HEK293 (cell line): ENCODE data around the gene NAT10.
A peak's percentile ranks its signal among the peaks of the same experiment; 100 is the strongest.

Experiments
- CTCF ChIA-PET: fragments of 350-600 bp; formaldehyde crosslinking; extraction: SDS; loops from one replicate; lab custom pipeline; 2021; ENCODE audit warnings: antibody characterized with exemption; lab: Yijun Ruan, JAX
- POLR2A ChIA-PET: fragments of 300-600 bp; formaldehyde crosslinking; extraction: SDS; loops from one replicate; lab custom pipeline; 2020; ENCODE audit warnings: antibody characterized with exemption, inconsistent platforms; lab: Yijun Ruan, JAX
- H3K27ac ChIP-seq: fragments of 200-500 bp; sonication (Bioruptor generic); 2 replicates; pipeline ENCODE4 v1.5.1; 2014; ENCODE audit warnings: low read depth, low read length, control low read depth, inconsistent platforms; ENCODE audit errors: extremely low read depth
- H3K36me3 ChIP-seq, 2 experiments: fragments of 200-500 bp in 1 of 2; sonication (Bioruptor generic) in 1 of 2; 1 replicate in 1 of 2; 2 replicates in 1 of 2; pipeline ENCODE4 v1.5.1; 2014 to 2017; ENCODE audit warnings: inconsistent platforms in 2 of 2, low read length in 2 of 2; ENCODE audit not compliant: control insufficient read depth in 2 of 2, insufficient read depth in 1 of 2
- H3K4me1 ChIP-seq: fragments of 200-500 bp; sonication (Bioruptor generic); 2 replicates; pipeline ENCODE4 v1.5.1; 2014; ENCODE audit warnings: mild to moderate bottlenecking, low read length, inconsistent platforms; ENCODE audit not compliant: control insufficient read depth, insufficient read depth
- H3K4me3 ChIP-seq: 2 replicates; pipeline ENCODE4 v1.5.1; 2011; ENCODE audit warnings: low read depth, mild to moderate bottlenecking, control low read depth, low read length, moderate library complexity
- H3K9me3 ChIP-seq: fragments of 200-500 bp; sonication (Bioruptor generic); 2 replicates; pipeline ENCODE4 v1.5.1; 2014; ENCODE audit warnings: low read depth, low read length, inconsistent platforms; ENCODE audit not compliant: control insufficient read depth, insufficient read depth
- MEIS1 ChIP-seq: sonication (generic); formaldehyde crosslinking; IDR thresholded peaks from 2 replicates; pipeline ENCODE4 v1.8.1; 2022; ENCODE audit warnings: missing genetic modification reagents, mild to moderate bottlenecking, borderline replicate concordance
- SP2 ChIP-seq: fragments of 450-650 bp; formaldehyde crosslinking; IDR thresholded peaks from 2 replicates; pipeline ENCODE4 v1.5.1; 2016; ENCODE audit warnings: missing biosample characterization, missing genetic modification characterization
- ZBTB48 ChIP-seq: fragments of 450-650 bp; formaldehyde crosslinking; IDR thresholded peaks from 2 replicates; pipeline ENCODE4 v1.5.1; 2016; ENCODE audit warnings: missing biosample characterization, missing genetic modification characterization
- ZNF223 ChIP-seq: fragments of 450-650 bp; formaldehyde crosslinking; IDR thresholded peaks from 2 replicates; pipeline ENCODE4 v1.5.1; 2016; ENCODE audit warnings: missing biosample characterization, missing genetic modification characterization
- ZNF23 ChIP-seq: fragments of 450-650 bp; formaldehyde crosslinking; IDR thresholded peaks from 2 replicates; pipeline ENCODE4 v1.5.1; 2016; ENCODE audit warnings: missing biosample characterization, missing genetic modification characterization, borderline replicate concordance
- ZNF239 ChIP-seq: fragments of 450-650 bp; formaldehyde crosslinking; IDR thresholded peaks from 2 replicates; pipeline ENCODE4 v1.5.1; 2016; ENCODE audit warnings: missing biosample characterization, missing genetic modification characterization
- ZNF248 ChIP-seq: fragments of 450-650 bp; formaldehyde crosslinking; IDR thresholded peaks from 2 replicates; pipeline ENCODE4 v1.5.1; 2017; ENCODE audit warnings: missing biosample characterization, missing genetic modification characterization
- ZNF423 ChIP-seq: fragments of 450-650 bp; formaldehyde crosslinking; IDR thresholded peaks from 2 replicates; pipeline ENCODE4 v1.5.1; 2016; ENCODE audit warnings: missing biosample characterization, missing genetic modification characterization
- ZNF544 ChIP-seq: fragments of 450-650 bp; formaldehyde crosslinking; IDR thresholded peaks from 2 replicates; pipeline ENCODE4 v1.5.0; 2017; ENCODE audit warnings: missing biosample characterization, missing genetic modification characterization
- ZNF555 ChIP-seq: fragments of 450-650 bp; formaldehyde crosslinking; conservative IDR thresholded peaks from 2 replicates; pipeline ENCODE4 v1.5.1; 2017; ENCODE audit warnings: missing biosample characterization, mild to moderate bottlenecking, missing genetic modification characterization, inconsistent platforms
- ZNF664 ChIP-seq: fragments of 450-650 bp; formaldehyde crosslinking; IDR thresholded peaks from 2 replicates; pipeline ENCODE4 v1.5.1; 2016; ENCODE audit warnings: missing biosample characterization, missing genetic modification characterization
- TF ChIP-seq, protein P1 (sequence below): fragments of 450-650 bp; formaldehyde crosslinking; IDR thresholded peaks from 2 replicates; pipeline ENCODE4 v1.5.1; 2016; ENCODE audit warnings: missing biosample characterization, missing genetic modification characterization
- TF ChIP-seq, protein P2 (sequence below): sonication (generic); formaldehyde crosslinking; IDR thresholded peaks from 2 replicates; pipeline ENCODE4 v1.8.1; 2022; ENCODE audit warnings: mild to moderate bottlenecking, moderate library complexity, missing genetic modification reagents
- TF ChIP-seq, protein P3 (sequence below): fragments of 450-650 bp; formaldehyde crosslinking; IDR thresholded peaks from 2 replicates; pipeline ENCODE4 v1.5.1; 2016; ENCODE audit warnings: missing biosample characterization, missing genetic modification characterization

Gene NAT10

DNA sequence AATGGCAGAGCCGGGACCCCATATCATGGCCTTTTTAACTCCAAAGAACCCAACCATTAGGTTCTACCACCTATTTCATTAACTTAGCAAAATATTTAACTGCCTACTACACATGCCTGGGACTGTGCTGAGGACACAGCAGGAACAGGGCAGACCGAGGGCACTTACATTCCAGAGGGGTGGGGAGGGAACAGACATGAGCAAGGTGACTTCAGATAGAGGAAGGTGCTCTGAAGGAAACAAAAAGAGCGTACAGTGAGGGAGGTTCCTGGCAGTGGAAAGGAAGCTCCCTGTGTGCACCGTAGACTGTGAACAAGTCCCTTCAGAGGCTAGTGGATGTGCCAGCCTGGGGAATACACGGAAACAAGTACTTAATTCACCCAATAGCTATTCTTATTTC lies 82.8 kb downstream of the NAT10 start:
- Histone ChIP-seq H3K4me1 (no peaks in the 10 kb centered on the region), H3K27ac (no peak overlapping the region)
- POLR2A ChIA-PET, result no interaction called here
- TF ChIP-seq MEIS1, result no peak
- TF ChIP-seq SP2 (tag by site-specific recombination), result no peak
- TF ChIP-seq ZNF223 (tag by site-specific recombination), result no peak
- TF ChIP-seq ZNF239 (tag by site-specific recombination), result no peak
- no peak for TF ChIP-seq ZNF544 (tag by site-specific recombination)
- TF ChIP-seq, all 188 proteins: peak for 0
- CTCF ChIA-PET, result interaction anchor here (0.6 to 3.3 kb wide), 5 partner anchors 14 to 380 kb away, joined by 3 to 12 read pairs (median 3); no protein-coding TSS in a partner anchor
- Histone ChIP-seq H3K36me3 (no peaks in the 10 kb centered on the region), H3K9me3 (no peaks in the 10 kb centered on the region), H3K4me3 (no peak overlapping the region)

DNA sequence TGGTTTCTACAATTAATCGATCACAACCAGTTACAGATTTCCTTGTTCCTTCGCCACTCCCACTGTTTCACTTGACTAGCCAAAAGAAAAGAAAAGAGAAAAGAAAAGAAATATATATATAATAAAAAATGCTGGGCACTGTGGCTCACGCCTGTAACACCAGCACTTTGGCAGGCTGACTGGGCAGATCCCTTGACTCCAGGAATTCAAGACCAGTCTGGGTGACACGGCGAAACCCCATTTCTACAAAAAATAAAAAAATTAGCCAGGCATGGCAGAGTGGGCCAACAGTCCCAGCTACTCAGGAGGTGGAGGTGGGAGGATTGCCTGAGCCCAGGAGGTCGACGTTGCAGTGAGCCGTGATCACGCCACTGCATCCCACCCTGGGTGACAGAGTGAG lies 83.8 kb downstream of the NAT10 start:
- Histone ChIP-seq H3K4me1 (no peaks in the 10 kb centered on the region), H3K36me3 (no peaks in the 10 kb centered on the region), H3K27ac (no peak overlapping the region), H3K9me3 (no peaks in the 10 kb centered on the region), H3K4me3 (no peak overlapping the region)
- no peak for TF ChIP-seq ZNF248 (tag by site-specific recombination)
- no peak for TF ChIP-seq ZNF555
- TF ChIP-seq, protein P1, sequence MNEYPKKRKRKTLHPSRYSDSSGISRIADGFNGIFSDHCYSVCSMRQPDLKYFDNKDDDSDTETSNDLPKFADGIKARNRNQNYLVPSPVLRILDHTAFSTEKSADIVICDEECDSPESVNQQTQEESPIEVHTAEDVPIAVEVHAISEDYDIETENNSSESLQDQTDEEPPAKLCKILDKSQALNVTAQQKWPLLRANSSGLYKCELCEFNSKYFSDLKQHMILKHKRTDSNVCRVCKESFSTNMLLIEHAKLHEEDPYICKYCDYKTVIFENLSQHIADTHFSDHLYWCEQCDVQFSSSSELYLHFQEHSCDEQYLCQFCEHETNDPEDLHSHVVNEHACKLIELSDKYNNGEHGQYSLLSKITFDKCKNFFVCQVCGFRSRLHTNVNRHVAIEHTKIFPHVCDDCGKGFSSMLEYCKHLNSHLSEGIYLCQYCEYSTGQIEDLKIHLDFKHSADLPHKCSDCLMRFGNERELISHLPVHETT (tag by site-specific recombination), result no peak
- TF ChIP-seq ZBTB48, result no peak
- no peak for TF ChIP-seq ZNF423
- no peak for TF ChIP-seq ZNF23 (tag by site-specific recombination)
- ChIA-PET CTCF (interaction anchor here (1.1 to 3.3 kb wide), 2 partner anchors 15 to 177 kb away, joined by 3 to 12 read pairs; no protein-coding TSS in a partner anchor), POLR2A (no interaction called here)

DNA sequence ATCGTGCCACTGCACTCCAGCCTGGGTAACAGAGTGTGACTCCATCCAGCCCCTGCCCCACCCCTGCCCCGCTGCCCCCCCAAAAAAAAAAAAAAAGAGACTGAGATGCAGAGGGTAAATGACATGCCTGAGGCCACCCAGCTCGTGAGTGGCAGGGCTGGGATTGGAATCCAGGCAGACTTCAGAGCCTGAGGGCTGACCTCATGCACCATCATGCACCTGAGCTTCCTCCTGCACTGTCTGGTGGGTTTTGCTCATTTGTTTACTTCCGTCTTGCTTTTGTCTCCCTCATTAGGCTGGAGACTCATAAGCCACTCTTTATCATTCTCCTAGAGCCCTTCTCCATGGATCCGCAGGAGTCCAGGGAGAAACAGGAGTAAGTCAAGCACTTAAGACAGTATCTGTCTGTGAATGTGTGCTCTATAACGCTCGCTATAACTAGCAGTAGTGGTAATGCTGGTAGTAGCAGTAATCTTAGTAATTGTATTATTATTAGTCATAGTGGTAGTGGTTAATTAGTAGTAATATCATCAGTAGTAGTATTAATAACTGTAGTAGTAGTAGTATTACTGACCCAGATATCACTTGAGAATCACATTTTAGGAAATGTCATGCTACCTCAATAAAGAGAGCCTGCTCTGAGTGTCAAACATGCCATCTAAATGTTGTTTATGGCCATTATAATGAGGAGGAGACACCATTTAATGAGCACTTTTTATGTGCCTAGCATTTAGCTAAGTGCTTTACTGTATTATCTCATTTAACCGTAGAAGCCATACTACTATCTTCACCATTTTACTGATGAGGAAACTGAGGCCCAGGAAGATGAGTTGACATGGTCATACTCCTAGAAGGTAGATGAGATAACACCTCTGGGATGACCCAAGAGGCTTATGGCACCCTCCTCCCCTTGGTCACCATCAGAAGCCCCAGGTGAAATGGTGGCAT lies 85.0 kb downstream of the NAT10 start:
- Histone ChIP-seq H3K36me3 (no peaks in the 10 kb centered on the region), H3K4me1 (no peaks in the 10 kb centered on the region), H3K27ac (no peak overlapping the region), H3K4me3 (no peak overlapping the region), H3K9me3 (no peaks in the 10 kb centered on the region)
- ChIA-PET CTCF (interaction anchor here (0.6 to 1.3 kb wide), 2 partner anchors 16 to 298 kb away, joined by 5 read pairs; no protein-coding TSS in a partner anchor), POLR2A (interaction anchor here (0.7 kb wide), 1 partner anchor 36 kb away, joined by 3 read pairs; no protein-coding TSS in a partner anchor)
- peak; percentile 92 for TF ChIP-seq ZNF664
- TF ChIP-seq, protein P2, sequence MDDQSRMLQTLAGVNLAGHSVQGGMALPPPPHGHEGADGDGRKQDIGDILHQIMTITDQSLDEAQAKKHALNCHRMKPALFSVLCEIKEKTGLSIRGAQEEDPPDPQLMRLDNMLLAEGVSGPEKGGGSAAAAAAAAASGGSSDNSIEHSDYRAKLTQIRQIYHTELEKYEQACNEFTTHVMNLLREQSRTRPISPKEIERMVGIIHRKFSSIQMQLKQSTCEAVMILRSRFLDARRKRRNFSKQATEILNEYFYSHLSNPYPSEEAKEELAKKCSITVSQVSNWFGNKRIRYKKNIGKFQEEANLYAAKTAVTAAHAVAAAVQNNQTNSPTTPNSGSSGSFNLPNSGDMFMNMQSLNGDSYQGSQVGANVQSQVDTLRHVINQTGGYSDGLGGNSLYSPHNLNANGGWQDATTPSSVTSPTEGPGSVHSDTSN, result no peak
- TF ChIP-seq, protein P3, sequence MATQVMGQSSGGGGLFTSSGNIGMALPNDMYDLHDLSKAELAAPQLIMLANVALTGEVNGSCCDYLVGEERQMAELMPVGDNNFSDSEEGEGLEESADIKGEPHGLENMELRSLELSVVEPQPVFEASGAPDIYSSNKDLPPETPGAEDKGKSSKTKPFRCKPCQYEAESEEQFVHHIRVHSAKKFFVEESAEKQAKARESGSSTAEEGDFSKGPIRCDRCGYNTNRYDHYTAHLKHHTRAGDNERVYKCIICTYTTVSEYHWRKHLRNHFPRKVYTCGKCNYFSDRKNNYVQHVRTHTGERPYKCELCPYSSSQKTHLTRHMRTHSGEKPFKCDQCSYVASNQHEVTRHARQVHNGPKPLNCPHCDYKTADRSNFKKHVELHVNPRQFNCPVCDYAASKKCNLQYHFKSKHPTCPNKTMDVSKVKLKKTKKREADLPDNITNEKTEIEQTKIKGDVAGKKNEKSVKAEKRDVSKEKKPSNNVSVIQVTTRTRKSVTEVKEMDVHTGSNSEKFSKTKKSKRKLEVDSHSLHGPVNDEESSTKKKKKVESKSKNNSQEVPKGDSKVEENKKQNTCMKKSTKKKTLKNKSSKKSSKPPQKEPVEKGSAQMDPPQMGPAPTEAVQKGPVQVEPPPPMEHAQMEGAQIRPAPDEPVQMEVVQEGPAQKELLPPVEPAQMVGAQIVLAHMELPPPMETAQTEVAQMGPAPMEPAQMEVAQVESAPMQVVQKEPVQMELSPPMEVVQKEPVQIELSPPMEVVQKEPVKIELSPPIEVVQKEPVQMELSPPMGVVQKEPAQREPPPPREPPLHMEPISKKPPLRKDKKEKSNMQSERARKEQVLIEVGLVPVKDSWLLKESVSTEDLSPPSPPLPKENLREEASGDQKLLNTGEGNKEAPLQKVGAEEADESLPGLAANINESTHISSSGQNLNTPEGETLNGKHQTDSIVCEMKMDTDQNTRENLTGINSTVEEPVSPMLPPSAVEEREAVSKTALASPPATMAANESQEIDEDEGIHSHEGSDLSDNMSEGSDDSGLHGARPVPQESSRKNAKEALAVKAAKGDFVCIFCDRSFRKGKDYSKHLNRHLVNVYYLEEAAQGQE (tag by site-specific recombination), result no peak
